ENCODE measurements around the gene PLIN1. TPM values are rescaled to one million over a fixed set of nuclear protein-coding genes. Genes with fewer than 3 reads are reported as not detected.

Gene PLIN1
- total and polyA plus RNA-seq, 9 of the 15 experiments (the other 6 are each of a cell fraction or from before 2014, with no cell fraction given): not detected

GRCh38 chr15:89672221-89673164 is 6.7 kb downstream of the PLIN1 start:
- H2AFZ ChIP-seq (ENCODE audit: low read depth, low read length): no peak overlapping the region
- no peaks in the 10 kb centered on the region for H3K9me3 ChIP-seq (replicated peaks; ENCODE audit: control insufficient read depth, insufficient read depth, low read depth, low read length)
- H3K79me2 ChIP-seq (ENCODE audit: control insufficient read depth, insufficient read depth, low read length): no peaks in the 10 kb centered on the region
- peaks cover 22 to 64% of the 10 kb centered on the region in 2 experiments for H3K27me3 ChIP-seq (ENCODE audit: control insufficient read depth in 2 of 2, insufficient read depth in 2 of 2, low read length in 2 of 2)
- intact Hi-C loops (cut with micrococcal nuclease): no loop called here
- ChIA-PET CTCF (ENCODE audit: low intra/inter-chr PET ratio) (no interaction called here), POLR2A (interaction anchor here (0.5 to 0.8 kb wide), 2 partner anchors 423 to 594 kb away, joined by 3 read pairs; no protein-coding TSS in a partner anchor)
- H3K4me1 ChIP-seq (replicated peaks in 1 of 2; ENCODE audit: control insufficient read depth in 2 of 2, insufficient read depth in 2 of 2, low read length in 2 of 2): peaks cover 0 to 13% of the 10 kb centered on the region in 2 experiments; a peak in 3 of 5 replicates
- FAIRE-seq (no peak), ATAC-seq (no peak; the same call in 2 of the 3 replicates), DNase-seq (ENCODE audit: extremely low read depth in 1 of 4, low spot score in 3 of 4) (no peak)
- H3K36me3 ChIP-seq (ENCODE audit: control insufficient read depth, insufficient read depth, low read length): no peaks in the 10 kb centered on the region
- H3K4me3 ChIP-seq: no peak overlapping the region
- no peak overlapping the region for H3K27ac ChIP-seq (ENCODE audit: extremely low read depth, low read depth, low read length)
- WGBS (ENCODE audit: insufficient coverage, low coverage, missing lambda C conversion rate): 10% methylated on average over 12 of the region's 12 CpGs
- in situ Hi-C loops (cut with MboI): no loop called here
- H3K9ac ChIP-seq (ENCODE audit: insufficient read depth in 1 of 2, low read depth in 2 of 2, low read length in 2 of 2): no peak overlapping the region
- peaks cover 2% of the 10 kb centered on the region; the same call in 1 of the 2 replicates for H4K20me1 ChIP-seq (replicated peaks; ENCODE audit: control insufficient read depth, insufficient read depth, low read length)
- no peak overlapping the region for H3K4me2 ChIP-seq (ENCODE audit: insufficient read depth, low read length)
- H3K9me1 ChIP-seq (ENCODE audit: control insufficient read depth, insufficient read depth, low read length): no peaks in the 10 kb centered on the region
- BruUV-seq (replicated peaks): no TSS peak
- no peak for TF ChIP-seq TSHZ1 (CRISPR knock-in tag; IDR thresholded peaks at IDR 0.05)
- TF ChIP-seq TGIF2 (CRISPR knock-in tag; IDR thresholded peaks at IDR 0.05): no peak
- no peak for TF ChIP-seq MAZ (CRISPR knock-in tag; conservative IDR thresholded peaks at IDR 0.05 in 1 of 2, IDR thresholded peaks at IDR 0.05 in 1 of 2)
- no peak for TF ChIP-seq ZNF507 (tag; conservative IDR thresholded peaks at IDR 0.05)
- TF ChIP-seq KAT8 (IDR thresholded peaks at IDR 0.05; ENCODE audit: low read depth): no peak
- TF ChIP-seq SMARCC2 (IDR thresholded peaks at IDR 0.05; ENCODE audit: low read depth): no peak
- no peak for TF ChIP-seq BCLAF1 (IDR thresholded peaks at IDR 0.05; ENCODE audit: borderline replicate concordance in 1 of 2, control insufficient read depth in 1 of 2, low read depth in 2 of 2, low read length in 1 of 2)
- no peak for TF ChIP-seq HMG20A (CRISPR knock-in tag; conservative IDR thresholded peaks at IDR 0.05)
- no peak for TF ChIP-seq NRF1 (conservative IDR thresholded peaks at IDR 0.05 in 1 of 2, IDR thresholded peaks at IDR 0.05 in 1 of 2)
- TF ChIP-seq ASH1L (IDR thresholded peaks at IDR 0.05; ENCODE audit: borderline replicate concordance, low read depth, partially characterized antibody): no peak
- no peak for TF ChIP-seq ZNF561 (CRISPR knock-in tag; conservative IDR thresholded peaks at IDR 0.05)
